Breast epithelium (tissue), 4 donors: ENCODE measurements around the gene SMIM13. TPM values are rescaled to one million over a fixed set of nuclear protein-coding genes. Genes with fewer than 3 reads are reported as not detected.

Experiments used
- DNase-seq, 2 donors: peaks; one replicate each; pipeline ENCODE4 v3.0.0-alpha.2; 2019; ENCODE audit warnings: low spot score in 2 of 2
- H3K27ac ChIP-seq, 2 donors: fragments of 200-600 bp; sonication (generic) in 1 of 2; one replicate each; pipeline ENCODE4 v1.5.1; 2016 to 2019; ENCODE audit warnings: mild to moderate bottlenecking in 1 of 2
- H3K27me3 ChIP-seq, 2 donors: fragments of 200-600 bp; sonication (generic) in 1 of 2; one replicate each; pipeline versions ENCODE4 v1.5.1 to v1.6.0; 2017 to 2019; ENCODE audit warnings: control low read depth in 1 of 2, mild to moderate bottlenecking in 1 of 2
- H3K36me3 ChIP-seq: fragments of 200-600 bp; one replicate; pipeline ENCODE4 v1.5.1; 2019
- H3K4me1 ChIP-seq, 2 donors: fragments of 200-600 bp; sonication (generic); one replicate each; pipeline ENCODE4 v1.5.1; 2016 to 2019; ENCODE audit warnings: control low read depth in 1 of 2
- H3K4me3 ChIP-seq, 3 donors: fragments of 200-600 bp; sonication (generic); 1 replicate in 2 of 3; 2 replicates in 1 of 3; pipeline ENCODE4 v1.5.1; 2016 to 2019; ENCODE audit warnings: mild to moderate bottlenecking in 3 of 3, moderate library complexity in 2 of 3
- H3K9me3 ChIP-seq, 2 donors: fragments of 200-600 bp; sonication (generic) in 1 of 2; one replicate each; pipeline ENCODE4 v1.5.1; 2016 to 2019; ENCODE audit warnings: control low read depth in 1 of 2
- CTCF ChIP-seq, 3 donors: fragments of 450-650 bp; IDR thresholded peaks; one replicate each; pipeline ENCODE4 v1.5.1; 2016 to 2017; ENCODE audit warnings: antibody characterized with exemption in 3 of 3, mild to moderate bottlenecking in 3 of 3, moderate library complexity in 3 of 3
- POLR2A ChIP-seq: fragments of 450-650 bp; IDR thresholded peaks from one replicate; pipeline ENCODE4 v1.6.1; 2016; ENCODE audit warnings: antibody characterized with exemption, mild to moderate bottlenecking, moderate library complexity
- POLR2AphosphoS5 ChIP-seq, 3 donors: sonication (generic); formaldehyde crosslinking; IDR thresholded peaks; one replicate each; pipeline ENCODE4 v1.6.1; 2017; ENCODE audit warnings: antibody characterized with exemption in 3 of 3
- intact Hi-C: fragments of 100-400 bp; cut with DNase I; formaldehyde crosslinking; loops from one replicate; pipeline ENCODE4 v1.15.1; 2023; ENCODE audit warnings: low total_unique reads
- total RNA-seq, 3 donors: library from RNA; depleted of rRNA; stranded (reverse); fragments of >200 nt; gene quantifications; one replicate each; pipeline ENCODE4 v1.1.0, GENCODE V29; 2016

SMIM13 gene
- total RNA-seq, 3 donors from 2014 or later, result 5.3 to 7.6 (median 6.2) TPM

GRCh38 chr6:11097476-11097875, 3.8 kb downstream of the SMIM13 start:
- H3K27ac ChIP-seq, result no peak overlapping the region
- H3K9me3 ChIP-seq, result no peaks in the 10 kb centered on the region
- DNase-seq, result no peak
- no peak overlapping the region for H3K4me3 ChIP-seq
- no peak for TF ChIP-seq POLR2AphosphoS5 (IDR thresholded peaks at IDR 0.05)
- TF ChIP-seq POLR2A, result no peak
- TF ChIP-seq CTCF (IDR thresholded peaks at IDR 0.05), result no peak
- H3K36me3 ChIP-seq, result no peaks in the 10 kb centered on the region
- no peaks in the 10 kb centered on the region for H3K27me3 ChIP-seq
- H3K4me1 ChIP-seq, result peaks cover 0 to 4% of the 10 kb centered on the region in 2 donors
- intact Hi-C loops, result no loop called here

- TF ChIP-seq CTCF (IDR thresholded peaks at IDR 0.05), result no peak
- no peak for TF ChIP-seq POLR2AphosphoS5 (IDR thresholded peaks at IDR 0.05)
- no peak for TF ChIP-seq POLR2A
- no peak for DNase-seq
- Histone ChIP-seq H3K9me3 (no peaks in the 10 kb centered on the region), H3K36me3 (no peaks in the 10 kb centered on the region), H3K27me3 (no peaks in the 10 kb centered on the region), H3K27ac (no peak overlapping the region), H3K4me3 (no peak overlapping the region), H3K4me1 (peaks cover 0 to 4% of the 10 kb centered on the region in 2 donors)
- intact Hi-C loops, result no loop called here
Measured at GRCh38 chr6:11098004-11098403, 4.4 kb downstream of the SMIM13 start.

GRCh38 chr6:11101417-11101816, 7.8 kb downstream of the SMIM13 start:
- no peaks in the 10 kb centered on the region for H3K4me1 ChIP-seq
- no peak overlapping the region for H3K4me3 ChIP-seq
- H3K9me3 ChIP-seq, result no peaks in the 10 kb centered on the region
- no peaks in the 10 kb centered on the region for H3K27me3 ChIP-seq
- DNase-seq, result no peak
- no peaks in the 10 kb centered on the region for H3K36me3 ChIP-seq
- H3K27ac ChIP-seq, result no peak overlapping the region
- no peak for TF ChIP-seq POLR2AphosphoS5 (IDR thresholded peaks at IDR 0.05)
- TF ChIP-seq POLR2A, result no peak
- no peak for TF ChIP-seq CTCF (IDR thresholded peaks at IDR 0.05)
- intact Hi-C loops, result no loop called here

GRCh38 chr6:11103065-11103464, 9.4 kb downstream of the SMIM13 start:
- intact Hi-C loops, result no loop called here
- no peak for DNase-seq

GRCh38 chr6:11108726-11109125, 15.1 kb downstream of the SMIM13 start:
- intact Hi-C loops, result no loop called here
- Histone ChIP-seq H3K36me3 (no peaks in the 10 kb centered on the region), H3K27me3 (no peaks in the 10 kb centered on the region), H3K9me3 (no peaks in the 10 kb centered on the region), H3K4me1 (no peaks in the 10 kb centered on the region), H3K27ac (no peak overlapping the region), H3K4me3 (no peak overlapping the region)
- TF ChIP-seq CTCF (IDR thresholded peaks at IDR 0.05), result no peak
- no peak for TF ChIP-seq POLR2AphosphoS5 (IDR thresholded peaks at IDR 0.05)
- TF ChIP-seq POLR2A, result no peak
- DNase-seq, result no peak

More at GRCh38 chr6:11103065-11103464, 9.4 kb downstream of the SMIM13 start:
- H3K27ac ChIP-seq, result no peak overlapping the region
- no peaks in the 10 kb centered on the region for H3K36me3 ChIP-seq
- H3K27me3 ChIP-seq, result no peaks in the 10 kb centered on the region
- no peak for TF ChIP-seq POLR2A
- no peak for TF ChIP-seq POLR2AphosphoS5 (IDR thresholded peaks at IDR 0.05)
- no peak for TF ChIP-seq CTCF (IDR thresholded peaks at IDR 0.05)
- H3K9me3 ChIP-seq, result no peaks in the 10 kb centered on the region
- H3K4me3 ChIP-seq, result no peak overlapping the region
- no peaks in the 10 kb centered on the region for H3K4me1 ChIP-seq
